ENCODE results near the gene TREML4. TPM values are rescaled to one million over a fixed set of nuclear protein-coding genes. Genes with fewer than 3 reads are reported as not detected.

The TREML4 gene
- total and polyA plus RNA-seq, 4 donors: 0.08 to 0.31 TPM; not detected in 2

DNA sequence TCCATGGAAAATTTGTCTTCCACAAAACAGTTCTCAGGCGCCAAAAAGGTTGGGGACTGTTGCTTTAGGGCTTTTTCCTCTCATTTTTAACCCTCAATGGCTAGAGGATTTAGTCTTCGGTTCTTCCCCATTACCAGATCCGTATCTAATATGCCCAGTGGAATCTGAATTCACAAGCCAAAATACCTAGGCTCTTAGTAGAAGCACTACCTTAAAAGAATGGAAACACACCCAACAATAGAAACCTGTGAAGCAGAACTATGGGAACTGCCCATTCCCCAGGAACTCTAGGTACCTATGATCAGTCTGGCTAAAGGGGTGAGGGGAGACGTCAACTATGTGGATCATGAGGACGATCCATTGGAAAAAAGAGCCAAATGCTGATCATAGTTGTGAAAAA is 3.1 kb downstream of the TREML4 start:
- Histone ChIP-seq H3K9ac (ENCODE audit: low read depth in 1 of 2, low read length in 2 of 2) (no peak overlapping the region), H3K4me1 (ENCODE audit: control insufficient read depth in 4 of 4, insufficient read depth in 4 of 4, low read length in 3 of 4) (no peaks in the 10 kb centered on the region), H3K27me3 (ENCODE audit: control insufficient read depth in 4 of 4, insufficient read depth in 4 of 4, low read length in 3 of 4) (peaks cover 0 to 11% (median 0%) of the 10 kb centered on the region in 4 donors), H3K36me3 (ENCODE audit: control insufficient read depth in 4 of 4, insufficient read depth in 3 of 4, low read depth in 1 of 4, low read length in 3 of 4) (no peaks in the 10 kb centered on the region), H3K27ac (ENCODE audit: low read depth in 1 of 2, low read length in 2 of 2) (no peak overlapping the region), H3K4me3 (ENCODE audit: low read depth in 1 of 3, low read length in 3 of 3) (no peak overlapping the region), H3K9me3 (ENCODE audit: control insufficient read depth in 4 of 4, low read length in 3 of 4) (no peaks in the 10 kb centered on the region)
- TF ChIP-seq HNF4A (conservative IDR thresholded peaks at IDR 0.05) (no peak), FOXA1 (IDR thresholded peaks at IDR 0.05) (no peak), ZBTB33 (IDR thresholded peaks at IDR 0.05) (no peak), YY1 (IDR thresholded peaks at IDR 0.05) (no peak)
- DNase-seq (ENCODE audit: low spot score): no peak
- 73% methylated on average over 5 of the region's 5 CpGs for WGBS

- no peak overlapping the region for H3K9ac ChIP-seq (ENCODE audit: low read depth in 1 of 2, low read length in 2 of 2)
- TF ChIP-seq JUND (IDR thresholded peaks at IDR 0.05) (no peak), TAF1 (conservative IDR thresholded peaks at IDR 0.05) (no peak), HNF4A (conservative IDR thresholded peaks at IDR 0.05) (no peak), NR2F2 (IDR thresholded peaks at IDR 0.05) (no peak), YY1 (IDR thresholded peaks at IDR 0.05) (no peak), EGR1 (IDR thresholded peaks at IDR 0.05; ENCODE audit: low read depth in 2 of 2) (no peak), FOXA2 (IDR thresholded peaks at IDR 0.05) (no peak), FOXA1 (IDR thresholded peaks at IDR 0.05) (no peak), RAD21 (IDR thresholded peaks at IDR 0.05) (no peak), RXRA (IDR thresholded peaks at IDR 0.05) (no peak), HNF4G (IDR thresholded peaks at IDR 0.05) (no peak), GABPA (IDR thresholded peaks at IDR 0.05 in 1 of 2, conservative IDR thresholded peaks at IDR 0.05 in 1 of 2) (no peak), SP1 (IDR thresholded peaks at IDR 0.05) (no peak), ATF3 (IDR thresholded peaks at IDR 0.05) (no peak), CTCF (IDR thresholded peaks at IDR 0.05; ENCODE audit: low read depth, low read length, missing input control) (no peak), ZBTB33 (IDR thresholded peaks at IDR 0.05) (no peak)
- TF ChIP-seq, protein P1, sequence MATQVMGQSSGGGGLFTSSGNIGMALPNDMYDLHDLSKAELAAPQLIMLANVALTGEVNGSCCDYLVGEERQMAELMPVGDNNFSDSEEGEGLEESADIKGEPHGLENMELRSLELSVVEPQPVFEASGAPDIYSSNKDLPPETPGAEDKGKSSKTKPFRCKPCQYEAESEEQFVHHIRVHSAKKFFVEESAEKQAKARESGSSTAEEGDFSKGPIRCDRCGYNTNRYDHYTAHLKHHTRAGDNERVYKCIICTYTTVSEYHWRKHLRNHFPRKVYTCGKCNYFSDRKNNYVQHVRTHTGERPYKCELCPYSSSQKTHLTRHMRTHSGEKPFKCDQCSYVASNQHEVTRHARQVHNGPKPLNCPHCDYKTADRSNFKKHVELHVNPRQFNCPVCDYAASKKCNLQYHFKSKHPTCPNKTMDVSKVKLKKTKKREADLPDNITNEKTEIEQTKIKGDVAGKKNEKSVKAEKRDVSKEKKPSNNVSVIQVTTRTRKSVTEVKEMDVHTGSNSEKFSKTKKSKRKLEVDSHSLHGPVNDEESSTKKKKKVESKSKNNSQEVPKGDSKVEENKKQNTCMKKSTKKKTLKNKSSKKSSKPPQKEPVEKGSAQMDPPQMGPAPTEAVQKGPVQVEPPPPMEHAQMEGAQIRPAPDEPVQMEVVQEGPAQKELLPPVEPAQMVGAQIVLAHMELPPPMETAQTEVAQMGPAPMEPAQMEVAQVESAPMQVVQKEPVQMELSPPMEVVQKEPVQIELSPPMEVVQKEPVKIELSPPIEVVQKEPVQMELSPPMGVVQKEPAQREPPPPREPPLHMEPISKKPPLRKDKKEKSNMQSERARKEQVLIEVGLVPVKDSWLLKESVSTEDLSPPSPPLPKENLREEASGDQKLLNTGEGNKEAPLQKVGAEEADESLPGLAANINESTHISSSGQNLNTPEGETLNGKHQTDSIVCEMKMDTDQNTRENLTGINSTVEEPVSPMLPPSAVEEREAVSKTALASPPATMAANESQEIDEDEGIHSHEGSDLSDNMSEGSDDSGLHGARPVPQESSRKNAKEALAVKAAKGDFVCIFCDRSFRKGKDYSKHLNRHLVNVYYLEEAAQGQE (IDR thresholded peaks at IDR 0.05): no peak
- TF ChIP-seq, protein P2, sequence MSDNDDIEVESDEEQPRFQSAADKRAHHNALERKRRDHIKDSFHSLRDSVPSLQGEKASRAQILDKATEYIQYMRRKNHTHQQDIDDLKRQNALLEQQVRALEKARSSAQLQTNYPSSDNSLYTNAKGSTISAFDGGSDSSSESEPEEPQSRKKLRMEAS (IDR thresholded peaks at IDR 0.05): no peak
- H3K4me3 ChIP-seq (ENCODE audit: low read depth in 1 of 3, low read length in 3 of 3): no peak overlapping the region
- no peak overlapping the region for H3K27ac ChIP-seq (ENCODE audit: low read depth in 1 of 2, low read length in 2 of 2)
- DNase-seq (ENCODE audit: low spot score): no peak
- WGBS: 81% methylated on average over 6 of the region's 6 CpGs
- no peaks in the 10 kb centered on the region for H3K4me1 ChIP-seq (ENCODE audit: control insufficient read depth in 4 of 4, insufficient read depth in 4 of 4, low read length in 3 of 4)
- no peaks in the 10 kb centered on the region for H3K36me3 ChIP-seq (ENCODE audit: control insufficient read depth in 4 of 4, insufficient read depth in 3 of 4, low read depth in 1 of 4, low read length in 3 of 4)
- H3K27me3 ChIP-seq (ENCODE audit: control insufficient read depth in 4 of 4, insufficient read depth in 4 of 4, low read length in 3 of 4): peaks cover 0 to 6% (median 0%) of the 10 kb centered on the region in 4 donors
- no peaks in the 10 kb centered on the region for H3K9me3 ChIP-seq (ENCODE audit: control insufficient read depth in 4 of 4, low read length in 3 of 4)
These were observed 4.5 kb downstream of the TREML4 start for GRCh38 chr6:41232667-41233066.
